HG03103 (cell line): Measurements from ENCODE around the gene ST8SIA6.
"Not testable (repeated sequence)": the region's sequence is repeated elsewhere in the genome, so short reads cannot be mapped to it uniquely, and the experiment has no call there.

ENCODE experiments used
- ATAC-seq: cut with Tn5 transposase; IDR thresholded peaks from one replicate; pipeline ENCODE4 v1.9.1; 2021; ENCODE audit warnings: low read depth; ENCODE audit not compliant: unreplicated experiment

Gene ST8SIA6

DNA sequence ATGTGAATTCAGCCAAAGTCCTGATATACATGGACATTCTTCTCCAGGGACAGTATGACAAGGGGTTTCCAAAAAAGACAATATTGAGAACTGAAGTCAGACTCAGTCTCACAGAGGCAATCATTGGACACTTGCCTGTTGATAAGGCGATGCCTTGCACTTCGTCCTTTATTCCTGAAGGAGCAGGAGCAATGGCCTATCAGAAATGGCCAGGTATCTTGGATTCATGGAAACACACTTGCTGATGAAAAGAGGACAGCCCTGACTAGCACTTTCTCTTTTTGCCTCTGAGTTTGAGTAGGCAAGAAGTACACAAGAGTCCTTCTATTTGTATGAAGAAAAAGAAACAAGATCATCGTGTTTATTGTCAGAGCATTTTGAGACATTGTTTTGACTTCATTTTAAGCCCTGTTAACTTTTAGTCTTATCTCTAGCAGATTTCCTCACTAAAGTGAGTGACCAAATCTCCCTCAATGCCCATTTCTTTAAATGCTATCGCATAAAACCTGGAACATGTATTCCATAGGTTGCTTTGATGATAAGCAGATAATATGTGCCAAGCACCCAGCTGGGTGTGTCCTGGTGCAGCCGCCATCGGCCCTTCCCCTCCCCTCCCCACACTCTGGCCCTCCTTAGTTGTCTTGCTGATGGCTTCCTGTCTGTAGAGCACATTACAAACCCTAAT lies 26.6 kb downstream of the ST8SIA6 start:
- no peak for ATAC-seq

DNA sequence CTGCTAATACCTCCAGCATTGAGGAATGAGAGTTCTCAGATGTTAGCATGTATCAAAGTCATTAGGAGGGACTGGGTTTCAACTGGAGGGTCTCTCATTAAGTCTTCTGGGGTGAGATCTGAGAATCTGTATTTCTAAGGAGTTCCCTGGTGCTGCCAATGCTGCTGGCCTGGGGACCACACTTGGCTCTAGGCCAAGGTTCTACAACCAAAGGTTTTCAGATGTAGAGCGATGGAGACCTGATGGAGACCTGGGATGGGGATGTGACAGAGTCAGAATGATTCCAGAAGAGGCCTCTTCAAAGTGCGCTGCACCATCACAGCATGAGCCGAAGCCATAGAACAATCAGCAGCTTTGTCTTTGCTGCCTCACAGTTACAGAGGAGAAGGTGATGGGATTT lies 27.2 kb downstream of the ST8SIA6 start:
- ATAC-seq: no peak

DNA sequence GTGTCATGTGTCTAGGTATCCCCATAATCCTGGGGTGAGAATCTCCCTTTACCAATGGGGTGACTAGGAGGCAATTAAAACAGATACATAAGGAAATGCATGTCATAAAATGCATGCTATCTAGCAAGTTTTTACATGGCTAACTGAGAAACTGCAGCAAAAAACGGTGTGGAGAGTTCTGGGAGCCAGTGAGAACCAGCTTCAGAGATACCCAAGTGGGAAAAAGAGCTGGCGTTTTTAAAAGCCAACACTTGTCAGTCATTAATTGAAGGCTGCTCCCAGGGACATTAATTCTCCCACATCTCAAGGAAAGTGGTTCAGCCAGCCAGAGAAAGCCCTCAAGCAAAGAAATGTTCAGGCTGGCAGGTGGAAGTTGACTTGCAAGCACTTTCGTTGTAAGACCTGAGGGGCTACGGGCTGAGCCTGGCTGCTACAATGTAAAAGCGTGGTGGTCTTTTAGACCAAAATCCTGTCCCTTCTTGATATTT lies 28.1 kb downstream of the ST8SIA6 start:
- ATAC-seq: no peak

DNA sequence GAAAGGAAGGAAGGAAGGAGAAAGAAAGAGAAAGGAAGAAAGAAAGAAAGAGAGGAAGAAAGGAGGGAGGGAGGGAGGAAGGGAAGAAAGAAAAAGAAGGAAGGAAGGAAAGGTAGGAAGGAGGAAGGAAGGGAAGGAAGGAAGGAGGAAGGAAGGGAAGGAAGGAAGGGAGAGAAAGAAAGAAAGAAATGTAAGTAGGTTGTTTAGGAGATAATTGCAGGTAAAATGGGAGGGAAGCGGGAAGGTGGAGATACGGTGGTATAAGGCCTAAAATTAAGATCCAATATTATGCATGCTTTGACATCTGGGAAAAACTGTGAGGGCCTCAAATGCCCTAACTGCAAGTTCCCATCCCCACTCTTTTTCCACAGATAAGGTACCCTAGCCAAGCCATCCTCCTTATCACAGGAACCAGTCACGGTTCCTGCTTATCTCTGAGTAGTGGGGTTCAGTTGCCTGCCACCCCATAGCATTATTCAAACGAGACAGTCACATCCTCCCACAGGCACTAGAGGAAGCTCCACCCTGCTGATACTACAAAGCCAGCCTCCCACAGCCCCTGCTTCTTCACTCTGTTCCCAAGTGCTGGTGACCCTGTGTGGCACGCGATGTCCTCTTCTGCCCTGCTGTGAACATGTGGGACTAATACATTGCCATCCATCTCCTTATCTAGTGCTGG lies 28.7 kb downstream of the ST8SIA6 start:
- no peak for ATAC-seq

DNA sequence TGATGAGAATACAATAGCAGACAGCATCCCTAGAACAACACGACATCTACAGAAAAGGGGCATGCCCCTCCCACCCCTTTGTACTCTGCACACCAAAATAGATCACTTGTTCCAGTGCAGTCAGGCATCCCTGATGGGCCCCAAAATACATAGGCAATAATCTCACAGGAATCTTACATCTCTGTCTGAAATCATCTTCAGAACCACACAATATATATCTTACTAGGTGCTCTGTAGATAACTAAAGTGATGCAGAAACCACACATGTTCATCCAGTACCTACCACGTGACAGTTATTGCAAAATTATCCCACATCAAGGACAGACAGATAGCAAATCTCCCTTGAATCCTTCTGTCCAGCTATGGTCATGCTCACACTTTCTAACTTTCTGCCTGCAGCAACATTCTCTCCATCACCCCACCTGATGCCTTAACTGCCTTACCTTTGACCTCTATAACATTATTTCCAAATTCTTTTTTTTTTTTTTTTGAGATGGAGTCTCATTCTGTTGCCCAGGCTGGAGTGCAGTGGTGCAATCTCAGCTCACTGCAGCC lies 30.7 kb downstream of the ST8SIA6 start:
- no peak for ATAC-seq

DNA sequence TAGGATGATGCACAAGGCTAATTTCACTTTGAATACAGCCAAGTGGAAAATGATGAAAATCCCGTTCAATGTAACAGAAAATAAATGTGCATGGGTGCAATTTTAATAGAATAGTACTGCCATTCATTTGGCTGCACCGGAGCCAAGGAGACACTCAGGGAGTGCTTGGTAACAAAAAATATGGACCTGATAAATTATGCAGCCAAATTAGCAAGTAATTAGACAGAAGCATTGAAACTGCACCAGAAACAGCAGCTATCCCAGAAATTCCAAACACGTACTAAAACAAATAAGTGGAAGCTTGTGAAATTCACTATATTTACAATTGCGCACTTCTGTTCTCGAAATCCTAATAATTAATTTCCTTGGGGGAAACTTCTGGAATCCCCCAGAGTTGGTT lies 31.5 kb downstream of the ST8SIA6 start:
- ATAC-seq: no peak

DNA sequence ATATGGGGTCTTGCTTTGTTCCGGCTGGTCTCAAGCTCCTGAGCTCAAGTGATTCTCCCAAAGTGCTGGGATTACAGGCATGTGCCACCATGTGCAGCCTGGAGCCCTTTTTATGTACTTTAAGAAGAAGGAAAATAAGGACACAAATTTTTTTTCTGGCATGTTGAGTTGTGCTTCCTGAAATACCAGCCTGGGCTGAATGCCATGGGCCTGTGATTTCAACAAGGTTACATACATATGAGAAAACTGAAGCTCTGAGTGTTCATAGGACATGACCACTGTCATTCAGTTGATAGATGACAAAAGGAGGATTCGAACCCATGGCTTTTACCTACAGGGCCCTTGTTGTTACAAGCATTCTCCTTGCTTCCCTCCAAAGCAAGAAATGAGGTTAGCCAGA lies 36.1 kb downstream of the ST8SIA6 start:
- no peak for ATAC-seq

DNA sequence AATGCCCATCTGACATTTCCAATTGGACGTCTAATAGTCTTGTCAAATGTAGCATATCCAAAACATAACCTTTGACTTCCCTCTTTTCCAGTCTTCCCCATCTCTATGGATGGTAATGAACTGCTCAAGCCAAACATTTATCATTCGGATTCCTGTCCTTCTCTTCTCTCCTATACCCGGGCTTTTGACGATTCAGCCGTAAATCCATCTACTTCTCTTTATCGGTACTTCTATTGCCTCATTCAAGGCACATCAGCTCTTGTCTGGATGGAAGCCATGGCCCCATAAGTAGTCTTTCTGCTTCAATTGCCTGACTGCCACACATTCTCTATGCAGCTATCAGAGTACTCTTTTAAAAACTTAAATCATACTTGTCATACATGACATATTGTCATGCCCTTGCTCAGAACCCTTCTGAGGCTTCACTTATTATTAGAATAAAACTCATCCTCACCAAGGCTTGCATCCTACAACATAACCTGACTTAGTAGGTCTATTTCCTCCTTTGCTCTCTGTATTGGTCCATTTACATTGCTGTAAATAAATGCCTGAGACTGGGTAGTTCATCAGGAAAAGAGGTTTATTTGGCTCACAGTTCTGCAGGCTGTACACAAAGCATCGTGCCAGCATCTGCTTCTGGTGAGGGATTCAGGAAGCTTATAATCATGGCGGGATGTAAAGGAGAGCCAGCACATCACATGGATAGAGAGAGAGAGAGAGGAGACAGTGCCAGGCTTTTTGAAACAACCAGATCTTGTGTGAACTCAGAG lies 37.8 kb downstream of the ST8SIA6 start:
- no peak for ATAC-seq

DNA sequence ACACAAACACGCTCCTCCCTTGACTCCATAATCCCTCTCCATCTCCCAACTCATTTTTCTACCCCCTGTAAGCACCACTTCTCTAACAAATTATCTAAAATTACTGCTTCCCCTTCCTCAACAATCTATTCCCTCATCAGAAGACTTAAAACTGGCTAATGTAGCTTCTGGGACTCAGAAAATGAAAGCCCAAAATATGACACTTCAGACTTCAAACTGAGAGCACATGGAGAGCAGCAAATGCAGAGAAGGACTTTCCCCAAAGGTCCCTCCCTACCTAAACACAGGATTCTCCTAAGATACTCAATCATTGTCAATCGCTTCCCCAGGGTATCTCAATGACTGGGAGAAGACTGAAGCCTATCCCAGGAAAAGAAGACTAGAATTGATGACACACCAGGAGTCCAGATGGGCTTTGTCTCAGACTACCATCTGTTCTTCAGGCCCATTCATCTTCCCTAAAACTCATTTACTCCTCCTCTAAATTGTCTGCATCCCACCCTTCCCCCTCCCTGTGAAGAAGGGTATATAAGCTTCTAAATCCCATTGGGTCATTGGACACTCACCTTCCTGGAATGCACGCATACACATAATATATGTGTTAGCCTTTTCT lies 39.2 kb downstream of the ST8SIA6 start:
- no peak for ATAC-seq

DNA sequence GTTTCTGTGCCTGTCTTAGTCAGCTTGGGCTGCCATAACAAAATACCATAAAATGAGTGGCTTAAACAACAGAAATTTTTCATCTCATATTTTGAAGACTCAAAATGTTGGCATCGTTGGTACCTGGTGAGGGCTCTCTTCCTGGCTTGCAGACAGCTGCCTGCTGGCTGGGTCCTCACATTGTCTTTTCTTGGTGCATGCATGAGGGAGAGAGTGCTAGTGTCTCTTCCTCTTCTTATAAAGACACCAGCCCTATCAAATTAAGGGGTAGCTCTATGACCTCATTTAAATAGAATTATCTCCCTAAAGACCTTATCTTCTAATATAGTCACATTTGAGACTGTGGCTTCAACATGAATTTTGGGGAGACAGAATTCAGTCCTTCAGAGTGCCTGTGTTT lies 39.9 kb downstream of the ST8SIA6 start:
- ATAC-seq: no peak

DNA sequence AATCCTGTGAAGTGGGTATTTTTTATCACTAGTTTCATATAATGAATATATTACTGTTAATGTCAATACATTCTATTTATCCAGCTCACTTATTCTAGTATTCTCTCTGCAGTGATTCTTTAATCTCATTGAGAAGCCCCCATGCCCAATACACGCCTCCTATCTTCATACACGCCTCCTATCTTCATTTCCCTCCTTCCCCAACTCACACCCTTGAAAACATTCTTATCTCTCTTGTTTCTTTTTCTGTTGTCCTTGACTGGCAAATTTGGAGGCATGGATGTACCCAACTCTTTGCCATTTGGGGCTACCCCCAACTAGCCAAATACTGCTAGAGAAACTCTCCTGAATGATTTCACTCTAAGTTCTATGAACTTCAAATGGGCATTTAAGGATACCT lies 40.5 kb downstream of the ST8SIA6 start:
- no peak for ATAC-seq

DNA sequence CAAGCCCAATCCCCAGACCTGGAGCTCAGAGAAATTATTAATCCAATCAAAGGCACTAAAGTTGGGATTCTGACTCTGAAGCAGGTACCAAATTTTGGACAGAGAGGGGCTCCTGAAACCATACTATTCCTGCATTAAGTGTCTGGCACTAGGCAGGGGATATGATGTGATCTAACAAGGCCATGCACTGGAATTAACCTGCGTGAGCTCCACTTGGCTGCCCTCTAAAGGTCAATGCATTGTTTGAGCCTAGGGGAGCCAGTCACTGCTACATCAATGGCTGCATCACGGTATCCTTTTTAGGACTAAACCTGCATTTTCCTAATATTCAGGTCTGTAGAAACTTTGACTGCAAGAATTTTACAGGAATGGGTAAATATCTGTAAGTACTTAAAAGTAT lies 42.1 kb downstream of the ST8SIA6 start:
- ATAC-seq: no peak

DNA sequence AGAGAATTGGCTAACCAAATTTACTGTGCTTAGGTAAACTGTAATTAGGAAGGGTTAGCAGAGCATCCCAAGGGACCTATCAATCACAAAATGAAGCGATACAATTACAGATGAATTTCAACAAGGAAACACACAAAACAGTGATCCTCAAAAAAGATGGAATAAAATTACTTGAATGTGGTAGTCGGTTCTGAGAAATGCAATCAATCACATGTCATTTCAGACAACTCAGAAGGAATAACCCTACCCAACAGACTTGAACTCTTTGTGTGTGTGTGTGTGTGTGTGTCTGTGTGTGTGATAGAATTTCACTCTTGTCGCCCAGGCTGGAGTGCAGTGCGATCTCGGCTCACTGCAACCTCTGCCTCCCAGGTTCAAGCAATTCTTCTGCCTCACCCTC lies 43.5 kb downstream of the ST8SIA6 start:
- no peak for ATAC-seq

DNA sequence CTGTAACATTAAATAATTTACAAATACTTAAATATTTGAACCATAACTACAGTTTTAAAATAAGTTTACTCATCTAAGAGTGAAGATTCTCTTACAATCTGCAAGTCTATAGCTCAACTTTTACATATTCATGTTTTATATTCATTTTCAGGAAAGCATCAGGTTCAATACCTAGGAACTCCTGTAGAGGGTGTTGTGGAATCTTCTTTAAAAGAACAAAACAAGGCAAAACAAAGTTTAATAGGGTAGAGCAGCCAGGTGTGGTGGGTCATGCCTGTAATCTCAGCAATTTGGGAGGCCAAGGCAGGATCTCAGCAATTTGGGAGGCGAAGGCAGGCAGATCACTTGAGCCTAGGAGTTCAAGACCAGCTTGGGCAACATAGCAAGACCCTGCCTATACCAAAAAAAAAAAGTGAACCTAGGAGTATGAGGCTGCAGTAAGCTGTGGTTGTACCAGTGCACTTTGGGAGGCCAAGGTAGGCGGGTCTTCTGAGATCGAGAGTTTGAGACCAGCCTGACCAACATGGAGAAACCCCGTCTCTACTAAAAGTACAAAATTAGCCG lies 45.1 kb downstream of the ST8SIA6 start:
- no peak for ATAC-seq

DNA sequence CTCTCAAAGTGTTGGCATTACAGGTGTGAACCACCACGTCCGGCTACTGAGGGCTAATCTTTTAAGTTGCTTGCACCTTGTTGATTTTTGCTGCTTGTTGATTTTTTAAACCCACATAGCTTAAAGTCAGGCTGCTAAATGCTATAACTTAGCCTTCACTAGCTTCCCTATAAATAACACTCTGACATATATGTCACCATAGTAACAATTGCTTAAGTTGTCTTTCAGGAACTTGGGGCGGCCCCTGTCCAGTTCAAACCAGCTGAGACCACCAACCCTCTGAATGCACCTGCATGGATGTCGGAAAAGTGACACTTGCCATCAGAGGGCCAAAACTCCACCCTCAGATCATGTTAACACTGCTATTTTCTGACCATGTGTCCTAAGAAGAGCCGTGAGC lies 47.3 kb downstream of the ST8SIA6 start:
- no peak for ATAC-seq

DNA sequence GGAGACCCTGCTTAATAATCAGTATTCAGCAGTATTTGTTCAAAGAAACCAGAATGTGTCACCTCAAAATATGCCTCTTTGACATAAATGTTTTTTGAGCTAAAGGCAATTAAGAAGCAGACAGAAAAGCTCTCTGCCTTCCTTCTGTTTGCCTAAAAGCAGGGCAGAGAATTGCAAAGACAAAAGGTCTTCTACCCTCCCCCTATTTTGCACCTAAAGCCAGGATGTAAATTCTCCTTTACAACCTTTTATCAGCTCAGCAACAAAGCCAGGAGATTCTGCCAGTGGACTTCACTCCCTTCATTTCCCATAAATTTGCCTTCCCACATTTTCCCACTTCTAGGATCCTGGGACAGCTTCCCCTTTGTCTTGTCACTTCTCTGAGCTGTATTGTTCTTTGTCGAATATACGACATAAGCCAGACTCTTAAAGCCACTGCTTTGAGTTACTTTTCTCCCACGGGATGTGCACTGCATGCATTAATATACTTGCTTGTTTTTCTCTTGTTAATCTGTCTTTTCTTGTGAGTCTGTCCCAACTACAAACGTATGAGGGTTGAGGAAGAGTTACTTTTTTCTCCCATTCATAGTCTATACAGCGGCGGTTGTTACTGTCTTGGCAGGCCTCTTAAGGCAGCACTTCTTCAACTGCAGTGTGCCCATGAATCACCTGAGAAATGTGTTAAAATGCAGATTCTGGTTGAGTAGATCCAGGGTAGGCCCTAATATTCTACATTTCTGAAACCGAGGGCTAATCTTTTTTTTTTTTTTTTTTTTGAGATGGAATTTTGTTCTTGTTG lies 48.2 kb downstream of the ST8SIA6 start:
- ATAC-seq: no peak

DNA sequence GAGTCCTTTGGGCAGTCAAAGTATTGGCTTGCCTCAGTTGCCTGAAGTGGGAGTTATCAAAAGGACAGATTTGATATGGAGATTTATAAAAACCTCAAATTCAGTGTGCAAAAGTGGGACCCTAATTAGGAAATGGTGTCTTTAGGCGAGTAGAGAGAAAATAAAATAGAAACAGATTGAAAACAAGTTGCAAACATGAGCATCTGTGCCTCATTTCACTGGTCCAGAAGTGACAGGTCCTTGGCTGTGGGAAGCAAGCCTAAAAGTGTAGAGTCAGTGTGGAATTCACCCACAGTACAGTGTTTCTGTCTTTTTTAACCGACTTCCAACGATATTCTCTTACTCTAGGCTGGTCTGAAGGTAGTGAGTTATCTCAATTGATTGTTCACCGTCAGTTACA lies 51.2 kb downstream of the ST8SIA6 start:
- ATAC-seq: no peak

DNA sequence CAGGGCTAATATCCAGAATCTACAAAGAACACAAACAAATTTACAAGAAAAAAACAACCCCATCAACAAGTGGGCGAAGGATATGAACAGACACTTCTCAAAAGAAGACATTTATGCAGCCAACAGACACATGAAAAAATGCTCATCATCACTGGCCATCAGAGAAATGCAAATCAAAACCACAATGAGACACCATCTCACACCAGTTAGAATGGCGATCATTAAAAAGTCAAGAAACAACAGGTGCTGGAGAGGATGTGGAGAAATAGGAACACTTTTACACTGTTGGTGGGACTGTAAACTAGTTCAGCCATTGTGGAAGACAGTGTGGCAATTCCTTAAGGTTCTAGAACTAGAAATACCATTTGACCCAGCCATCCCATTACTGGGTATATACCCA lies 52.4 kb downstream of the ST8SIA6 start:
- ATAC-seq: not testable (repeated sequence)

DNA sequence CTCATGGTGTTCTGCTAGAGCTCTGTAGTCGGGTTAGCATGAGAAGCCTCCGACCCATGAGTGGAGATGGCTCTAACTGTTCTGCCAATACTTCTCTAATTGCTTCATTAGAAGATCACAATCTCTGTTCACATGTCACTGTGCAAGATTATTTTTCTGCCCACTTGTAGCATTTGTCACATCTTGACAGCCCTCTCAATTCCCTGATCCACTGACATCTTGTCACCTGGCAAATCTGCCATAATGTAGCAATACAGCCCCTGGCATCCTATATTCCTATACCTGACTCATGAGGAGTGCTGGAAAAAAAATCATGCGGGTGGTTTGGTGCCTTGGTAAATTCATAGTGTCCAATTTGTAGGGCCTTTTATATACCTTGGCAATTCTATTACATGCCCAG lies 58.4 kb downstream of the ST8SIA6 start:
- ATAC-seq: no peak

DNA sequence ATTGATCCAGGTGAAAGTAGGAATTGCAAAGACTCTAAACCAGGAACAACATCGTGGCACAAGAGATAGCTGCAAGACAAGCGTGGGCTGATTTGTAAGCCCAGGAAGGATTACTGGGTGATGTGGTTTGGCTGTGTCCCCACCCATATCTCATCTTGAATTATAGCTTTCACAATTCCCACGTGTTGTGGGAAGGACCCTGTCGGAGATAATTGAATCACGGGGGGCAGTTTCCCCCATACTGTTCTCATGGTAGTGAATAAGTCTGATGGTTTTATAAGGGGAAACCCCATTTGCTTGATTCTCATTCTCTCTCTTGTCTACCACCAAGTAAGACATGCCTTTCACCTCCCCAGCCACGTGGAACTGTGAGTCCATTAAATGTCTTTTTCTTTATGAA lies 59.5 kb downstream of the ST8SIA6 start:
- ATAC-seq: no peak
